Endothelial cell of umbilical vein (primary cell): Measurements from ENCODE around the gene TNS4. TPM values are rescaled to one million over a fixed set of nuclear protein-coding genes. Genes with fewer than 3 reads are reported as not detected.

Experiments used
- BruUV-seq: library from RNA; stranded (reverse); fragments of 400-500 nt; replicated peaks from 2 replicates; lab custom pipeline; 2021; lab: Mats Ljungman, UMichigan
- CTCF ChIA-PET: fragments of 300-600, 350-600 bp; sonication (Branson Sonifier 250); formaldehyde crosslinking; loops from one replicate; lab custom pipeline; 2021; ENCODE audit warnings: antibody characterized with exemption, inconsistent platforms; lab: Charles Lee
- POLR2A ChIA-PET: fragments of 300-600, 350-600 bp; sonication (Branson Sonifier 250); formaldehyde crosslinking; loops from one replicate; lab custom pipeline; 2021; ENCODE audit warnings: antibody characterized with exemption, inconsistent platforms; lab: Charles Lee
- DNase-seq: peaks from one replicate; pipeline ENCODE4 v3.0.0-alpha.2; 2011; ENCODE audit warnings: low read depth, low spot score
- FAIRE-seq: peaks from 2 replicates; lab custom pipeline; 2011; peaks lifted over from hg19 to GRCh38; lab: Jason Lieb, UNC
- H2AFZ ChIP-seq: 2 replicates; pipeline ENCODE4 v1.6.0; 2012; ENCODE audit warnings: low read depth, low read length, control low read depth, inconsistent platforms
- H3K27ac ChIP-seq: 2 replicates; pipeline ENCODE4 v1.5.1; 2011; ENCODE audit warnings: low read depth, mild to moderate bottlenecking, control low read depth, low read length, moderate library complexity; ENCODE audit not compliant: insufficient read depth
- H3K27me3 ChIP-seq, 2 experiments: 2 replicates each; pipeline versions ENCODE4 v1.6.0 to v1.6.1; 2011; ENCODE audit warnings: low read length in 2 of 2, mixed read lengths in 1 of 2; ENCODE audit not compliant: control insufficient read depth in 2 of 2, insufficient read depth in 2 of 2
- H3K36me3 ChIP-seq, 2 experiments: 2 replicates in 1 of 2; 3 replicates in 1 of 2; pipeline ENCODE4 v1.5.1; 2011; ENCODE audit warnings: low read length in 2 of 2, mild to moderate bottlenecking in 1 of 2, moderate library complexity in 1 of 2; ENCODE audit not compliant: control insufficient read depth in 2 of 2, insufficient read depth in 2 of 2; ENCODE audit errors: extremely low read depth in 1 of 2
- H3K4me1 ChIP-seq: 3 replicates; pipeline ENCODE4 v1.5.1; 2011; ENCODE audit warnings: mild to moderate bottlenecking, low read length; ENCODE audit not compliant: control insufficient read depth, insufficient read depth; ENCODE audit errors: extremely low read depth
- H3K4me2 ChIP-seq: 2 replicates; pipeline ENCODE4 v1.6.1; 2011; ENCODE audit warnings: low read length, control low read depth, mixed read lengths; ENCODE audit not compliant: insufficient read depth
- H3K4me3 ChIP-seq, 3 experiments: fragments of 200-600 bp in 1 of 3; sonication (generic), shearing (Covaris generic) in 1 of 3; replicated peaks in 1 of 3; 2 replicates each; pipeline ENCODE4 v1.5.1; 2011 to 2016; ENCODE audit warnings: control low read depth in 3 of 3, low read length in 3 of 3, mild to moderate bottlenecking in 2 of 3, inconsistent platforms in 1 of 3, low read depth in 1 of 3, moderate library complexity in 1 of 3; ENCODE audit not compliant: insufficient read depth in 1 of 3
- H3K79me2 ChIP-seq: 2 replicates; pipeline ENCODE4 v1.6.0; 2012; ENCODE audit warnings: low read length, inconsistent platforms; ENCODE audit not compliant: control insufficient read depth, insufficient read depth
- H3K9ac ChIP-seq: replicated peaks from 2 replicates; pipeline ENCODE3; 2011; ENCODE audit warnings: low read length, control low read depth; ENCODE audit not compliant: insufficient read depth; ENCODE audit errors: extremely low read depth
- H3K9me1 ChIP-seq: replicated peaks from 3 replicates; pipeline ENCODE4 v1.6.0; 2011; ENCODE audit warnings: mild to moderate bottlenecking, low read length; ENCODE audit not compliant: control insufficient read depth, insufficient read depth; ENCODE audit errors: extremely low read depth
- H3K9me3 ChIP-seq: replicated peaks from 2 replicates; pipeline ENCODE4 v1.5.1; 2012; ENCODE audit warnings: low read length, inconsistent platforms; ENCODE audit not compliant: control insufficient read depth, insufficient read depth
- H4K20me1 ChIP-seq: replicated peaks from 2 replicates; pipeline ENCODE3; 2011; ENCODE audit warnings: mild to moderate bottlenecking, low read length; ENCODE audit not compliant: control insufficient read depth, insufficient read depth; ENCODE audit errors: extremely low read depth
- EZH2 ChIP-seq: IDR thresholded peaks from 2 replicates; pipeline ENCODE4 v1.6.1; 2012; ENCODE audit warnings: borderline replicate concordance, low read depth, mild to moderate bottlenecking, moderate library complexity, low read length, inconsistent platforms; ENCODE audit not compliant: severe bottlenecking
- FOS ChIP-seq: IDR thresholded peaks from 2 replicates; pipeline ENCODE4 v1.6.1; 2011; ENCODE audit warnings: mild to moderate bottlenecking, low read length, moderate library complexity, borderline replicate concordance; ENCODE audit not compliant: insufficient read depth
- GATA2 ChIP-seq: IDR thresholded peaks from 2 replicates; pipeline ENCODE4 v1.7.0; 2011; ENCODE audit warnings: low read depth, mild to moderate bottlenecking, moderate library complexity, mixed read lengths, low read length; ENCODE audit not compliant: insufficient read length, insufficient read depth
- JUN ChIP-seq: IDR thresholded peaks from 2 replicates; pipeline ENCODE4 v1.6.1; 2011; ENCODE audit warnings: borderline replicate concordance, low read depth; ENCODE audit not compliant: insufficient read length, insufficient read depth
- MYC ChIP-seq: IDR thresholded peaks from one replicate; pipeline ENCODE4 v1.6.1; 2011; ENCODE audit warnings: mild to moderate bottlenecking, low read depth, low read length
- POLR2A ChIP-seq: IDR thresholded peaks from 2 replicates; pipeline ENCODE4 v1.6.1; 2012; ENCODE audit warnings: low read depth, mild to moderate bottlenecking, control low read depth, low read length
- POLR2AphosphoS5 ChIP-seq: IDR thresholded peaks from 2 replicates; pipeline ENCODE4 v1.6.1; 2012; ENCODE audit warnings: low read depth, mild to moderate bottlenecking, control low read depth, low read length, moderate library complexity; ENCODE audit not compliant: insufficient read depth
- dilution Hi-C: fragments of 300-500 bp; cut with MboI; formaldehyde crosslinking; loops from one replicate; pipeline ENCODE4 v1.15.0; 2019; ENCODE audit warnings: low sequenced_read_pairs; ENCODE audit not compliant: extremely low pct_ligation_motif_present
- intact Hi-C: fragments of 100-400 bp; cut with micrococcal nuclease; formaldehyde crosslinking; loops from one replicate; pipeline ENCODE4 v1.10.0; 2022
- polyA plus RNA-seq, 4 experiments: library from polyadenylated mRNA; depleted of rRNA in 3 of 4; stranded (reverse) in 3 of 4; unstranded in 1 of 4; fragments of >200 nt; gene quantifications; 2 replicates each; pipeline versions ENCODE4 v1.2.1 to v1.2.3, GENCODE V29; 2011 to 2012; ENCODE audit warnings: missing spikeins in 1 of 4
- total RNA-seq: library from RNA; stranded (reverse); gene quantifications from 2 replicates; pipeline ENCODE4 v1.2.3, GENCODE V29; 2021
- TF ChIP-seq, protein P1 (sequence below), 2 donors: IDR thresholded peaks; 1 replicate in 1 of 2; 2 replicates in 1 of 2; pipeline ENCODE4 v1.5.1; 2011; ENCODE audit warnings: low read length in 2 of 2, mild to moderate bottlenecking in 2 of 2, moderate library complexity in 2 of 2, control low read depth in 1 of 2, inconsistent platforms in 1 of 2, low read depth in 1 of 2; ENCODE audit not compliant: insufficient read depth in 1 of 2; ENCODE audit errors: extremely low read depth in 1 of 2
- TF ChIP-seq, protein P2 (sequence below): IDR thresholded peaks from 2 replicates; pipeline ENCODE4 v1.6.1; 2011; ENCODE audit not compliant: insufficient read depth, insufficient read length

TNS4 gene
- total and polyA plus RNA-seq, 2 donors (not counting 3 experiments of a cell fraction or from before 2014, with no cell fraction given), result not detected

DNA sequence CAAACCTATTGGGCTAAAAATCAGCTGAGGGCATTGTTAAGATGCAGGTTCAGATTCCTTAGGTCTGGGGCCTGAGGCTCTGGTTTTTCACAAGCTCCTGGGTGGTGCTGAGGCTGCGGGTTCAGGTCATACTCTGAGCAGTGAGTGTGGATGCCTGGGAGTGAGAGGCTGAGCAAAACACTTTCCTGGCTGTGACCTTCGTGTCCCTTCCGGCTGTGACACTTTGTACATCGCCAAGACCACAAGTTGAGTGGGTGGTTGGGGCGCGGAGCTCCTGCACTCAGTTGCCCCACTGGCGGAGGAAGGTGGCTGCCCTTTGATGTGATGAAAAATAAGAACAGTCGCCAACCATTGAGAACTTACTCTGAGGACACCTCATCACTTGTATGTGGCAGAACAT lies 39.0 kb upstream of the TNS4 start:
- FAIRE-seq, result no peak
- intact Hi-C loops, result no loop called here
- ChIA-PET CTCF (interaction anchor here (1.3 to 9.6 kb wide), 2 partner anchors 16 to 65 kb away, joined by 5 to 304 read pairs; no protein-coding TSS in a partner anchor), POLR2A (no interaction called here)
- BruUV-seq, result no TSS peak
- H3K27me3 ChIP-seq, result no peaks in the 10 kb centered on the region
- peaks cover 21% of the 10 kb centered on the region for H3K4me1 ChIP-seq
- TF ChIP-seq POLR2AphosphoS5 (no peak), EZH2 (no peak), MYC (no peak), GATA2 (no peak), FOS (no peak), JUN (no peak), POLR2A (no peak)
- TF ChIP-seq, protein P1, sequence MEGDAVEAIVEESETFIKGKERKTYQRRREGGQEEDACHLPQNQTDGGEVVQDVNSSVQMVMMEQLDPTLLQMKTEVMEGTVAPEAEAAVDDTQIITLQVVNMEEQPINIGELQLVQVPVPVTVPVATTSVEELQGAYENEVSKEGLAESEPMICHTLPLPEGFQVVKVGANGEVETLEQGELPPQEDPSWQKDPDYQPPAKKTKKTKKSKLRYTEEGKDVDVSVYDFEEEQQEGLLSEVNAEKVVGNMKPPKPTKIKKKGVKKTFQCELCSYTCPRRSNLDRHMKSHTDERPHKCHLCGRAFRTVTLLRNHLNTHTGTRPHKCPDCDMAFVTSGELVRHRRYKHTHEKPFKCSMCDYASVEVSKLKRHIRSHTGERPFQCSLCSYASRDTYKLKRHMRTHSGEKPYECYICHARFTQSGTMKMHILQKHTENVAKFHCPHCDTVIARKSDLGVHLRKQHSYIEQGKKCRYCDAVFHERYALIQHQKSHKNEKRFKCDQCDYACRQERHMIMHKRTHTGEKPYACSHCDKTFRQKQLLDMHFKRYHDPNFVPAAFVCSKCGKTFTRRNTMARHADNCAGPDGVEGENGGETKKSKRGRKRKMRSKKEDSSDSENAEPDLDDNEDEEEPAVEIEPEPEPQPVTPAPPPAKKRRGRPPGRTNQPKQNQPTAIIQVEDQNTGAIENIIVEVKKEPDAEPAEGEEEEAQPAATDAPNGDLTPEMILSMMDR (IDR thresholded peaks at IDR 0.05; ENCODE audit: extremely low read depth in 1 of 2, insufficient read depth in 1 of 2, low read depth in 1 of 2, low read length in 2 of 2), result no peak
- TF ChIP-seq, protein P2, sequence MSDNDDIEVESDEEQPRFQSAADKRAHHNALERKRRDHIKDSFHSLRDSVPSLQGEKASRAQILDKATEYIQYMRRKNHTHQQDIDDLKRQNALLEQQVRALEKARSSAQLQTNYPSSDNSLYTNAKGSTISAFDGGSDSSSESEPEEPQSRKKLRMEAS, result no peak
- no peaks in the 10 kb centered on the region for H3K36me3 ChIP-seq
- H4K20me1 ChIP-seq, result no peaks in the 10 kb centered on the region
- H3K79me2 ChIP-seq, result no peaks in the 10 kb centered on the region
- no peak overlapping the region for H3K4me3 ChIP-seq
- H3K4me2 ChIP-seq, result no peak overlapping the region
- DNase-seq, result no peak
- no peaks in the 10 kb centered on the region for H3K9me3 ChIP-seq
- H3K9ac ChIP-seq, result no peak overlapping the region
- no peak overlapping the region for H3K27ac ChIP-seq
- H3K9me1 ChIP-seq, result no peaks in the 10 kb centered on the region
- no peak overlapping the region for H2AFZ ChIP-seq
- dilution Hi-C loops, result no loop called here
